Liver (tissue), 9 donors: Measurements from ENCODE around the gene ARHGAP27. TPM values are rescaled to one million over a fixed set of nuclear protein-coding genes. Genes with fewer than 3 reads are reported as not detected.

ENCODE experiments used
- DNase-seq: peaks from one replicate; pipeline ENCODE4 v3.0.0-alpha.2; 2017; ENCODE audit warnings: low spot score
- H3K27ac ChIP-seq, 2 donors: one replicate each; pipeline ENCODE4 v1.7.0; 2013; ENCODE audit warnings: inconsistent platforms in 2 of 2, low read length in 2 of 2, control low read depth in 1 of 2, low read depth in 1 of 2, mild to moderate bottlenecking in 1 of 2
- H3K27me3 ChIP-seq, 4 donors: one replicate each; pipeline versions ENCODE4 v1.6.1 to v1.7.0; 2013; ENCODE audit warnings: low read length in 3 of 4, inconsistent platforms in 1 of 4, mild to moderate bottlenecking in 1 of 4, moderate library complexity in 1 of 4; ENCODE audit not compliant: control insufficient read depth in 4 of 4, insufficient read depth in 4 of 4
- H3K36me3 ChIP-seq, 4 donors: one replicate each; pipeline versions ENCODE4 v1.6.1 to v1.7.0; 2013; ENCODE audit warnings: low read length in 3 of 4, mild to moderate bottlenecking in 3 of 4, low read depth in 1 of 4, moderate library complexity in 1 of 4; ENCODE audit not compliant: control insufficient read depth in 4 of 4, insufficient read depth in 3 of 4
- H3K4me1 ChIP-seq, 4 donors: one replicate each; pipeline versions ENCODE4 v1.6.1 to v1.7.0; 2013; ENCODE audit warnings: low read length in 3 of 4, mild to moderate bottlenecking in 3 of 4, moderate library complexity in 1 of 4; ENCODE audit not compliant: control insufficient read depth in 4 of 4, insufficient read depth in 4 of 4
- H3K4me3 ChIP-seq, 3 donors: one replicate each; pipeline versions ENCODE4 v1.6.1 to v1.7.0; 2013; ENCODE audit warnings: low read length in 3 of 3, control low read depth in 1 of 3, low read depth in 1 of 3, mild to moderate bottlenecking in 1 of 3
- H3K9ac ChIP-seq, 2 donors: one replicate each; pipeline ENCODE4 v1.7.0; 2013; ENCODE audit warnings: low read length in 2 of 2, mild to moderate bottlenecking in 2 of 2, moderate library complexity in 2 of 2, control low read depth in 1 of 2, low read depth in 1 of 2
- H3K9me3 ChIP-seq, 4 donors: one replicate each; pipeline versions ENCODE4 v1.6.1 to v1.7.0; 2013; ENCODE audit warnings: low read length in 3 of 4; ENCODE audit not compliant: control insufficient read depth in 4 of 4
- ATF3 ChIP-seq: IDR thresholded peaks from 2 replicates; pipeline ENCODE4 v1.6.1; 2016; ENCODE audit warnings: antibody characterized with exemption
- CTCF ChIP-seq: fragments of 150-350 bp; IDR thresholded peaks from 2 replicates; pipeline ENCODE4 v1.5.1; 2017; ENCODE audit warnings: improper control_type of control experiment, low read depth, low read length; ENCODE audit not compliant: missing input control
- EGR1 ChIP-seq, 2 donors: IDR thresholded peaks; 2 replicates each; pipeline ENCODE4 v1.6.1; 2016 to 2018; ENCODE audit warnings: antibody characterized with exemption in 2 of 2, low read depth in 2 of 2
- FOXA2 ChIP-seq: IDR thresholded peaks from 2 replicates; pipeline ENCODE4 v1.6.1; 2016; ENCODE audit warnings: antibody characterized with exemption
- GABPA ChIP-seq, 2 donors: IDR thresholded peaks in 1 of 2; conservative IDR thresholded peaks in 1 of 2; 2 replicates each; pipeline ENCODE4 v1.6.1; 2016; ENCODE audit warnings: antibody characterized with exemption in 2 of 2, mild to moderate bottlenecking in 1 of 2, moderate library complexity in 1 of 2
- HNF4A ChIP-seq, 2 donors: conservative IDR thresholded peaks; 2 replicates each; pipeline ENCODE4 v1.6.1; 2016; ENCODE audit warnings: antibody characterized with exemption in 2 of 2, mild to moderate bottlenecking in 2 of 2
- HNF4G ChIP-seq: IDR thresholded peaks from 2 replicates; pipeline ENCODE4 v1.6.1; 2016; ENCODE audit warnings: antibody characterized with exemption
- JUND ChIP-seq, 2 donors: IDR thresholded peaks; 2 replicates each; pipeline ENCODE4 v1.6.1; 2016; ENCODE audit warnings: antibody characterized with exemption in 2 of 2
- MAX ChIP-seq: IDR thresholded peaks from 2 replicates; pipeline ENCODE4 v1.6.1; 2016; ENCODE audit warnings: antibody characterized with exemption
- REST ChIP-seq: IDR thresholded peaks from 2 replicates; pipeline ENCODE4 v1.6.1; 2016; ENCODE audit warnings: antibody characterized with exemption, mild to moderate bottlenecking
- RXRA ChIP-seq, 2 donors: IDR thresholded peaks; 2 replicates each; pipeline ENCODE4 v1.6.1; 2017 to 2018; ENCODE audit warnings: antibody characterized with exemption in 2 of 2, mild to moderate bottlenecking in 1 of 2
- SP1 ChIP-seq: IDR thresholded peaks from 2 replicates; pipeline ENCODE4 v1.6.1; 2018; ENCODE audit warnings: antibody characterized with exemption, mild to moderate bottlenecking
- TAF1 ChIP-seq: conservative IDR thresholded peaks from 2 replicates; pipeline ENCODE4 v1.6.1; 2016; ENCODE audit warnings: antibody characterized with exemption, mild to moderate bottlenecking
- YY1 ChIP-seq: IDR thresholded peaks from 2 replicates; pipeline ENCODE4 v1.6.1; 2016; ENCODE audit warnings: antibody characterized with exemption, mild to moderate bottlenecking
- ZBTB33 ChIP-seq: IDR thresholded peaks from 2 replicates; pipeline ENCODE4 v1.6.1; 2016; ENCODE audit warnings: antibody characterized with exemption
- WGBS: extraction: QIAGEN DNeasy Blood & Tissue Kit; methylation state at CpG from one replicate; pipeline ENCODE4 v1.1.7; 2013; 5-methylcytosine and 5-hydroxymethylcytosine counted together
- polyA plus RNA-seq, 2 donors: library from polyadenylated mRNA; stranded (reverse) in 1 of 2; unstranded in 1 of 2; fragments of 200-250 nt in 1 of 2; fragments of >200 nt in 1 of 2; fragmentation: Nextera tagmentation in 1 of 2; extraction: Ambion mirVana in 1 of 2; gene quantifications; one replicate each; pipeline versions ENCODE4 v1.2.1 to v1.2.3, GENCODE V29; 2013 to 2015
- total RNA-seq, 2 donors: library from RNA; depleted of rRNA; stranded (reverse); fragments of >200 nt; gene quantifications; one replicate each; pipeline ENCODE4 v1.2.3, GENCODE V29; 2014
- donor health status: healthy.
- donor health status: healthy.
- donor health status: healthy.
- donor health status: healthy.
- donor health status: healthy.

The ARHGAP27 gene
- total and polyA plus RNA-seq, 4 donors = 1.8 to 10.9 (median 7.8) TPM

GRCh38 chr17:45384047-45384788 lies 48.5 kb downstream of the ARHGAP27 start:
- 58% methylated on average over 7 of the region's 7 CpGs for WGBS
- TF ChIP-seq HNF4A (conservative IDR thresholded peaks at IDR 0.05) (no peak), FOXA2 (no peak), TAF1 (no peak), SP1 (no peak), ATF3 (no peak), MAX (no peak), EGR1 (IDR thresholded peaks at IDR 0.05; ENCODE audit: low read depth in 2 of 2) (no peak), GABPA (IDR thresholded peaks at IDR 0.05 in 1 of 2, conservative IDR thresholded peaks at IDR 0.05 in 1 of 2) (no peak), HNF4G (no peak), CTCF (no peak), ZBTB33 (no peak), JUND (IDR thresholded peaks at IDR 0.05) (no peak), RXRA (IDR thresholded peaks at IDR 0.05) (no peak), REST (no peak), YY1 (no peak)
- no peak for DNase-seq
- Histone ChIP-seq H3K9me3 (no peaks in the 10 kb centered on the region), H3K4me1 (peaks cover 0 to 16% (median 13%) of the 10 kb centered on the region in 4 donors), H3K9ac (no peak overlapping the region), H3K27me3 (no peaks in the 10 kb centered on the region), H3K4me3 (no peak overlapping the region), H3K36me3 (no peaks in the 10 kb centered on the region), H3K27ac (no peak overlapping the region)
